ENCODE results near the gene TMEM179.

TMEM179 gene

DNA sequence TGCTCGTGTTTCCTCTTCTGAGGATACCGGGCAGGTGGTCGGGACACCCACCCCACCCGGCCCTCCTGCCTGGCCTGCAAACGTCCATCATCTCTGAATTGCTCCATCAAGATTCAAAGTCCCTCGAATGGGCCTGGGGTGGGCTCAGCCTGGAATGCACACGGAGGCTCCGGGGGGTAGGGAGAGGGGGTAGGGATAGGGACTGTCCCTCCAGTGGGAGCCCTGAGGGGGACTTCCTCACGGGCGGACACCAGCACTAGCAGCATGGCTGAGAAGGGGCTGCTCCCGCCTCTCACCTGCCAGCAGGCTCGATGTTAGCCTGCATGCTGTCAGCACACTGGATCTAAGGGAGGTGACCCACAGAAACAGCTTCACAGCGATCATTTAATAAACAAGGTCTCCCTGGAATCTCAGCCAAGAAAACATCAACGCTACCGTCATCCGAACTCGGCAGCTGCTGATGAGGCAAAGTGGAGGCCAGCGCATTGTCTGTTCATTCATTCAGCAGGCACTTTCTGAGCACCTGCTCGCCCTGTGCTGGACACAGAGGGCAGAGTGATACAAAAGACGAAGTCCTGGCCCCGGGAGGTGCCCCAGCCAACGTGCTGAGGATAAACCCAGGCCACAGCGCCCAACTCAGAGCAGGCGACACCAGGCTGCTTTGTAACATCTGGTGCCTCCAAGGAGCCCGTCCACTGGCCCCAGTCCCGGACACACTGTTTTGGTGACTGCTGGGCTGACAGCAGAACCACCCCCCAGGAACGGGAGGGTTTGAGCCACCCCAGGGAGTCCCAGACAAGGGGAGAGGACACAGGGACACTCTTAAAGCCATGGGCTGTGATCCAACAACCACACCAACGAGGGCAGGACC, 6.3 kb downstream of the TMEM179 start:
- DNase-seq: no peak

DNA sequence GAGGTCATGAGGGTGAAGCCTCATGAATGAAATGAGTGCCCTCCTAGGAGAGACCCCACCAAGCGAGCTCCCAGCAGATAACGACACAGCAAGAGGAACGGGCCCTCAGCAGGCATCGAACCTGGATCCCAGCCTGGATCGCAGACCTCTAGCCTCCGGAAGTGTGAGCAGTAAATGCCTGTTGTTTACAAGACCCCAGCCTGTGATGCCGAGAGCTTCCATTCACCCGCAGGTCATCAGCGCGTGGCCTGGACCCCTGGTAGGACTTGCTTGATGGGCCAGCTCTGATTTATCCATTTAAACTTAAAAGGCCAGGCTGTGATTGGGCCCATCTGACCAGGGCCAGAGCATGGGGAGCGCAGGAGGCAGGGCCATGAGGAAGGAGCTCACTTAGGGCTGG, 7.0 kb downstream of the TMEM179 start:
- no peak for DNase-seq

DNA sequence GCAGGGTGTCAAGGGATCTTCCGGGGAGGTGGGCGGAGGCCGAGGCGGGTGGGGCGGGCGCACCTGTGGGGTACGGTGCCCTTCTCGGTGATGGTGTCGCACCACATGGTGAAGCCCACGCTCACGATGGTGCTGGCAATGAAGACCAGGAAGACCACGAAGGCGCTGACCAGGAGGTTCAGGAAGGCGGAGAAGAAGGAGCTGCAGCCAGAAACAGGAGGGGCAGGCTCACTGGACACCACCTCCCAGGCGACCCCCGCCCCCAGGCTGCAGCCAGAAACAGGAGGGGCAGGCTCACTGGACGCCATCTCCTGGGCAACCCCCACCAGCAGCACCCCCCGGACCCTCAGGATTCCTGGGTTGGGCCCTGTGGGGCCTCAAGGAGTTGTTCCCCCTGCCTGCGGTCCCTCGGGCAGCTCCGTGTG, 7.6 kb downstream of the TMEM179 start:
- no peak for DNase-seq

DNA sequence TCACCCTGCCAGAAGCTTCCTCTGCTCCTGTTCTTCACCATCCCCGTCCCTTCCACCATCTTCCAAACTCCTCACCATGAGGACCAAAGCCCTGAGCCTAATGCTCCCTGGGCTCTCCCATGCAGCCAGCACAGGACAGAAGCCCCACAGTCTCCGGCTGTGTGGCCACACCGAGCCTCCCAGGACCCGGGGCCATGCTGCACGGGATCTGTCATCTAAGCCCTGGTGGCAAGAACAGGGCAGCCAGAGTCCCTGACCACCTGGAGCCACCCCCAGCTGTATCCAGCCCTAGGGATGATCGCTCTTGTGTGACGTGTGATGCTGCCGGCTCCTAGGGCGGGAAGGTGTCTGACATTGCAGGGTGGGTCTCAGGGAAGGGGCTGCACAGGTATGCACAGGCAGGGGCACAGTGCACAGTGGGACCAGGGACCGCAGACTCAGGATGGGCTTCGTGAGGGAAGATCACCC, 8.1 kb downstream of the TMEM179 start:
- DNase-seq: no peak

GRCh38 chr14:104595911-104596450, 8.6 kb downstream of the TMEM179 start:
- DNase-seq: no peak

DNA sequence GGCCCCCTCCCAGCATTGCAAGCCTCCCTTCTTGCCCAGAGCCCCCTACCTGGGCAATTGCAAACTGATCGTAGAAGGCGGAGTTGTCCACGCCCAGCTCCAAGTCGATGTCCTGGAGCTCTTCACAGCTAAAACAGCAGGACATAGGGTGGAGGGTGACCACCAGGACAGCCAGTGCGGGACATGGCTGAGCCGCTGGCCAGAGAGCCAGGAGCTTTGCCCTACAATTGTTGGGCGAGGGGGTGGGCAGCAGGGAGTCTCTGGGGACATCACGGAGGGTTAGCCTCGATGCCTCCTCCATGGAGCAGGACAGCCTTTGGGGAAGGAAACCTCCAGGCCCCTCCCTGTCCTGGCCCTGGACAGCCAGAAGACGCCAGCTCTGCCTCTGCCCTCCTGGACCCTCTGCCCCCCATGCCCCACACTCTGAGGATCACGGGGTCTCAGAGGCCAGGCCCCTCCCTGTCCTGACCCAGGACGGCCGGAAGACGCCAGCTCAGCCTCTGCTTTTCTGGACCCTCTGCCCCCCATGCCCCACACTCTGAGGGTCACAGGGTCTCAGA, 9.4 kb downstream of the TMEM179 start:
- no peak for DNase-seq

- no peak for DNase-seq
Observed at GRCh38 chr14:104594310-104595046, 10.1 kb downstream of the TMEM179 start.

- no peak for DNase-seq
Observed at GRCh38 chr14:104593710-104594136, 10.8 kb downstream of the TMEM179 start.

GRCh38 chr14:104593241-104593701, 11.3 kb downstream of the TMEM179 start:
- no peak for DNase-seq

GRCh38 chr14:104592785-104593184, 11.8 kb downstream of the TMEM179 start:
- DNase-seq: no peak

- DNase-seq: no peak
Observed at GRCh38 chr14:104592292-104592672, 12.3 kb downstream of the TMEM179 start.

DNA sequence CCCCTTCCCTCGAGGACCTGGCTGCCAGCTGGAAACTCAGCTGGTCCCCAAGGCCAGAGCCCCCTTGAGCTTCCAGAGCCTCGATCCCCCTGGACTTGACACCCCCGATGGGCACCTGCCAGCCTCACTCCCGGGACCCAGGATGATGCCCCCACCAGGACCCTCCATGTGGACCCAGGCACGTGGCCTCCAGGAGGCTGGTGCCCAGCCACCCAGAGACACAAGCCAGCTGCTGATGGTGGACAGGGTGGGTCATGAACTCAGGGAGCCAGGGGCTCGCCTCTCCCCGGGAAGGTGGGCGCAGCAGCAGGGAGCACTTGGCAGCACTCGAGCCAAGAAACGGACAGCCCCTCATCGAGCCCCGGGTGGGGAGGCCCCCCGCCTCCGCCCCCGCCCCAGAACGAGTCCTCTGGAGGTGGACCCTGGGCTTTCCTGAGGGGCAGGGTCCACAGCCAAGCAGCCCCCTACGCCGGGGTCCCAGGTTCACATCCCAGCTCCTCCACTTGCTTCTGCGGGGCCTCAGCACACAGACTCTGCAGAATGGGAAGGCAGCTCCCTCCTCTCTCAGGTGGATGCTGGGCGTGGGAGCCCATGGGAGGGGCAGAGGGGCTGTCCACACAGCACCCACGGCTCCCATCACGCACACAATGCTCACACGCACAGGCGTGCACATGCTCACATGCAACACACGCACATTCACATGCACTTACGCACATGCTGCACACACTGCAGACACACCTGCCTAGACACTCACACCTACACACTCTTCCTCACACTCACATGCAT, 12.9 kb downstream of the TMEM179 start:
- DNase-seq: no peak

GRCh38 chr14:104591031-104591430, 13.5 kb downstream of the TMEM179 start:
- DNase-seq: no peak

- no peak for DNase-seq
Observed at GRCh38 chr14:104590240-104590965, 14.2 kb downstream of the TMEM179 start.

- no peak for DNase-seq
Observed at GRCh38 chr14:104589338-104590195, 15.0 kb downstream of the TMEM179 start.

DNA sequence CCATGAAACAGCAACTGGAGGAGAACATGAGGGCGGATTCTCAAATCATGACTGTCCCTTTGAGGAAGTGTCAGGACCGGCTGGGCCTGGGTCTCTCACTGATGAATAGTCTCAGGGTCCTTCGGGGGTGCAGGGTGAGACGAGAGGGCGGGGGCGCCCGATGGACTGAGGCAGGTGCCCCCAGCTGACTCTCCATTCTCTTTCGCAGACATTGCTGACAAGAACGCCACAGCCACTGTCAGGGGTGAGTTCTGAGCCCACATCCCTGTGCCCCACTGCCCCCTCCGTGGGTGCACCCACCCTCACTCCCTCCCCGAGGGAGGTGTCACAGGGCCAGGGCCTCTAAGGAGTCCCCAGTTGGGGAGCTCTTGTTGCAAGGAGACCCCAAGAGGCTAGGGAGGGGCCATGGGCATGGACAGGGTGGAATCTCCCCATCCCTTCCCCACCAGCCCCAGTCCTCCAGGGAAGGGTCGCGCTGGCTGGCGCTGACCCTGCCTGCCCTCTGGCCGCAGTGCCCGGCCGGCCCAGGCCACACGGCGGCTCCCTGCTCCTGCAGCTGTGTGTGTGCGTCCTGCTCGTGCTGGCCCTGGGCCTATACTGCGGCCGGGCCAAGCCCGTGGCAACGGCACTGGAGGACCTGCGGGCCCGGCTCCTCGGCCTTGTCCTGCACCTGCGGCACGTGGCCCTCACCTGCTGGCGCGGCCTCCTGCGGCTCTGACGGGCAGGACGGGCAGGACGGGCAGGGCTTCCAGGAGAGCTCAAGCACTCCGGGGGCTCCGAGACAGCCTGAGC, 16.3 kb downstream of the TMEM179 start:
- no peak for DNase-seq

GRCh38 chr14:104587641-104588040, 16.9 kb downstream of the TMEM179 start:
- no peak for DNase-seq

DNA sequence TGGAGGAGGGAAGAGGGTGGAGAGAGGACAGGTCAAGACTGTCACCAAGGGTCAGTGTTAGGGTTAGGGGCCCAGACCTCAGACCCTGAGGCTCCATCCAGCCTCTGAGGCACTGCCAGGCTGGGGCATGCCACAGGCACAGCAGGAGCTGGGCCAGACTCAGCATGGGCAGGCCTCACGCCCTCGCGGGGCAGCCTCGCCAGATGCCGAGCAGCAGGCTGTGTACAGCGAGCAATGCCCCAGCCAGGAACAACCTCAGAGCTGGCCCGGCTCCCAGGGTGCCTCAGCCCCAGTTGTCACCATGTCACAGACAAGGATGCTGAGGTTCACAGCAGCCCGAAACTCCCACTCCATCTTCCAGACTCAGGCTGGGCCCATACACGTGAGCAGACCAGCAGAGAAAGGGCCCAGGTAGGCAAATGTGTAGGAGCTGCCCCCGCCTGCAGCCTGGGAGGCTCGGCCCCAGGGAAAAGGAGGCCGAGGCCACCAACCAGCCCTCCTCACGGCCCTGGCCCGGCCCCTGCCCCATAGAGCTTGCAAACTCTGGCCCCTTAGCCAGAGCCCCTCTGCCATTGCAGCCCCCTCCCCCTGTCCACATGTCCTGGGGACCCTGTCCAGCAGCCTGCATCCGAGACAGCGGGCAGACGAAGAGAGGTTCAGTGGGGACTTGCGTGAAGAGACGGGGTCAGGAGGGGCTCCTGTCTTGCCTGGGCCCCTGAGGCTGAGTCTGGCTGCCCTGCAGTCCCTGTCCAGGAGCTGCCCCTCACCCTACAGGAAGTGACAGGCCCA, 17.5 kb downstream of the TMEM179 start:
- DNase-seq: no peak

Measured in activated gamma-delta T cell treated with Interleukin-2 at 50 U/mL for 16 hours (primary cell).